ENCODE data around the gene STN1. TPM values are rescaled to one million over a fixed set of nuclear protein-coding genes. Genes with fewer than 3 reads are reported as not detected.

Gene STN1
- total RNA-seq, 1 experiment from 2014 or later, result 16.1 TPM

- intact Hi-C loops (cut with micrococcal nuclease; ENCODE audit: unreplicated experiment), result loop anchor here (10.0 kb wide), 1 partner anchor 257 kb away; no protein-coding TSS in a partner anchor
- H3K4me1 Mint-ChIP-seq (ENCODE audit: low read depth, unreplicated experiment), result peaks cover 16% of the 10 kb centered on the region
- no peak overlapping the region for H3K4me3 Mint-ChIP-seq (ENCODE audit: unreplicated experiment)
- no peak overlapping the region for H3K27ac Mint-ChIP-seq (ENCODE audit: unreplicated experiment)
- TF ChIP-seq CTCF (IDR thresholded peaks at IDR 0.05; ENCODE audit: insufficient read depth in 1 of 2, low read depth in 1 of 2, low read length in 1 of 2, severe bottlenecking in 1 of 2, unreplicated experiment in 1 of 2), result no peak
- ChIA-PET POLR2A (no interaction called here), CTCF (interaction anchor here (1.8 kb wide), 1 partner anchor 139 kb away, joined by 6 read pairs; no protein-coding TSS in a partner anchor)
- no peaks in the 10 kb centered on the region for H3K36me3 Mint-ChIP-seq (ENCODE audit: insufficient read depth, unreplicated experiment)
- peaks cover 11% of the 10 kb centered on the region for H3K4me1 ChIP-seq
- peaks cover 2% of the 10 kb centered on the region; the same call in 1 of the 2 replicates for H3K36me3 ChIP-seq (ENCODE audit: control insufficient read depth, insufficient read depth, low read length)
- no peaks in the 10 kb centered on the region for H3K9me3 Mint-ChIP-seq (ENCODE audit: unreplicated experiment)
- no TSS peak for BruUV-seq (replicated peaks)
- H3K9me3 ChIP-seq, result no peaks in the 10 kb centered on the region
- DNase-seq, result no peak
- H3K27me3 ChIP-seq (replicated peaks; ENCODE audit: control insufficient read depth, insufficient read depth, low read length), result no peaks in the 10 kb centered on the region
- H3K27me3 Mint-ChIP-seq (ENCODE audit: insufficient read depth, unreplicated experiment), result no peaks in the 10 kb centered on the region
- H3K4me3 ChIP-seq (ENCODE audit: low read depth, low read length), result no peak overlapping the region
Observed at GRCh38 chr10:103852189-103852711, 65.7 kb downstream of the STN1 start.

- Mint-ChIP-seq H3K9me3 (ENCODE audit: unreplicated experiment) (no peaks in the 10 kb centered on the region), H3K4me1 (ENCODE audit: low read depth, unreplicated experiment) (peaks cover 16% of the 10 kb centered on the region), H3K36me3 (ENCODE audit: insufficient read depth, unreplicated experiment) (no peaks in the 10 kb centered on the region), H3K4me3 (ENCODE audit: unreplicated experiment) (no peak overlapping the region), H3K27me3 (ENCODE audit: insufficient read depth, unreplicated experiment) (no peaks in the 10 kb centered on the region), H3K27ac (ENCODE audit: unreplicated experiment) (no peak overlapping the region)
- intact Hi-C loops (cut with micrococcal nuclease; ENCODE audit: unreplicated experiment), result loop anchor here (10.0 kb wide), 1 partner anchor 256 kb away; no protein-coding TSS in a partner anchor
- Histone ChIP-seq H3K9me3 (no peaks in the 10 kb centered on the region), H3K4me3 (ENCODE audit: low read depth, low read length) (no peak overlapping the region), H3K27me3 (replicated peaks; ENCODE audit: control insufficient read depth, insufficient read depth, low read length) (no peaks in the 10 kb centered on the region), H3K4me1 (peaks cover 11% of the 10 kb centered on the region), H3K36me3 (ENCODE audit: control insufficient read depth, insufficient read depth, low read length) (peaks cover 2% of the 10 kb centered on the region; the same call in 1 of the 2 replicates)
- ChIA-PET CTCF (no interaction called here), POLR2A (no interaction called here)
- DNase-seq, result no peak
- BruUV-seq (replicated peaks), result no TSS peak
- TF ChIP-seq CTCF (IDR thresholded peaks at IDR 0.05; ENCODE audit: insufficient read depth in 1 of 2, low read depth in 1 of 2, low read length in 1 of 2, severe bottlenecking in 1 of 2, unreplicated experiment in 1 of 2), result no peak
Observed at GRCh38 chr10:103851261-103851660, 66.7 kb downstream of the STN1 start.

- BruUV-seq (replicated peaks), result no TSS peak
- Histone ChIP-seq H3K4me3 (ENCODE audit: low read depth, low read length) (no peak overlapping the region), H3K27me3 (replicated peaks; ENCODE audit: control insufficient read depth, insufficient read depth, low read length) (no peaks in the 10 kb centered on the region), H3K36me3 (ENCODE audit: control insufficient read depth, insufficient read depth, low read length) (peaks cover 2% of the 10 kb centered on the region; the same call in 1 of the 2 replicates), H3K4me1 (peaks cover 15% of the 10 kb centered on the region), H3K9me3 (no peaks in the 10 kb centered on the region)
- CTCF ChIA-PET, result no interaction called here
- Mint-ChIP-seq H3K4me1 (ENCODE audit: low read depth, unreplicated experiment) (peaks cover 20% of the 10 kb centered on the region), H3K27me3 (ENCODE audit: insufficient read depth, unreplicated experiment) (no peaks in the 10 kb centered on the region), H3K9me3 (ENCODE audit: unreplicated experiment) (no peaks in the 10 kb centered on the region), H3K36me3 (ENCODE audit: insufficient read depth, unreplicated experiment) (no peaks in the 10 kb centered on the region), H3K27ac (ENCODE audit: unreplicated experiment) (no peak overlapping the region), H3K4me3 (ENCODE audit: unreplicated experiment) (no peak overlapping the region)
- TF ChIP-seq CTCF (IDR thresholded peaks at IDR 0.05; ENCODE audit: insufficient read depth in 1 of 2, low read depth in 1 of 2, low read length in 1 of 2, severe bottlenecking in 1 of 2, unreplicated experiment in 1 of 2), result no peak
- POLR2A ChIA-PET, result no interaction called here
- DNase-seq, result no peak
- intact Hi-C loops (cut with micrococcal nuclease; ENCODE audit: unreplicated experiment), result loop anchor here (10.0 kb wide), 1 partner anchor 256 kb away; no protein-coding TSS in a partner anchor
Observed at GRCh38 chr10:103850572-103850895, 67.5 kb downstream of the STN1 start.
